GM18499 (cell line): Measurements from ENCODE around the gene MGST2.

Experiments used
- ATAC-seq: cut with Tn5 transposase; IDR thresholded peaks from one replicate; pipeline ENCODE4 v1.9.1; 2021; ENCODE audit warnings: moderate number of reproducible peaks; ENCODE audit not compliant: insufficient read depth, unreplicated experiment

Gene MGST2

GRCh38 chr4:139643042-139643895 is 22.4 kb upstream of the MGST2 start:
- ATAC-seq = no peak

- ATAC-seq = no peak
Observed at GRCh38 chr4:139645458-139645857, 20.2 kb upstream of the MGST2 start.

GRCh38 chr4:139647184-139647583 is 18.4 kb upstream of the MGST2 start:
- ATAC-seq = no peak

GRCh38 chr4:139647952-139648351 is 17.7 kb upstream of the MGST2 start:
- no peak for ATAC-seq

- ATAC-seq = peak; percentile 47
Observed at GRCh38 chr4:139651282-139652194, 14.1 kb upstream of the MGST2 start.

GRCh38 chr4:139654516-139654915 is 11.1 kb upstream of the MGST2 start:
- no peak for ATAC-seq

GRCh38 chr4:139655116-139655515 is 10.5 kb upstream of the MGST2 start:
- no peak for ATAC-seq

- no peak for ATAC-seq
Observed at GRCh38 chr4:139656614-139657486, 8.8 kb upstream of the MGST2 start.

GRCh38 chr4:139658185-139658584 is 7.4 kb upstream of the MGST2 start:
- no peak for ATAC-seq

GRCh38 chr4:139658586-139659382 is 6.8 kb upstream of the MGST2 start:
- ATAC-seq = no peak

- no peak for ATAC-seq
Observed at GRCh38 chr4:139659735-139660424, 5.7 kb upstream of the MGST2 start.

GRCh38 chr4:139660568-139661043 is 5.0 kb upstream of the MGST2 start:
- ATAC-seq = no peak

GRCh38 chr4:139663561-139664138 is 2.0 kb upstream of the MGST2 start:
- no peak for ATAC-seq

GRCh38 chr4:139664442-139664841 is 1.2 kb upstream of the MGST2 start:
- no peak for ATAC-seq

GRCh38 chr4:139665079-139665689 is 435 bp upstream of the MGST2 start:
- ATAC-seq = no peak

- ATAC-seq = no peak
Observed at GRCh38 chr4:139666735-139667281, 1.2 kb downstream of the MGST2 start.

GRCh38 chr4:139668036-139668435 is 2.4 kb downstream of the MGST2 start:
- no peak for ATAC-seq
